ENCODE measurements around the gene TUBA1B. TPM values are rescaled to one million over a fixed set of nuclear protein-coding genes. Genes with fewer than 3 reads are reported as not detected.
"Not testable (repeated sequence)": the region's sequence is repeated elsewhere in the genome, so short reads cannot be mapped to it uniquely, and the experiment has no call there.

The TUBA1B gene
- 1,000 to 10,000 TPM; 1,691 to 1,705 TPM for total RNA-seq

DNA sequence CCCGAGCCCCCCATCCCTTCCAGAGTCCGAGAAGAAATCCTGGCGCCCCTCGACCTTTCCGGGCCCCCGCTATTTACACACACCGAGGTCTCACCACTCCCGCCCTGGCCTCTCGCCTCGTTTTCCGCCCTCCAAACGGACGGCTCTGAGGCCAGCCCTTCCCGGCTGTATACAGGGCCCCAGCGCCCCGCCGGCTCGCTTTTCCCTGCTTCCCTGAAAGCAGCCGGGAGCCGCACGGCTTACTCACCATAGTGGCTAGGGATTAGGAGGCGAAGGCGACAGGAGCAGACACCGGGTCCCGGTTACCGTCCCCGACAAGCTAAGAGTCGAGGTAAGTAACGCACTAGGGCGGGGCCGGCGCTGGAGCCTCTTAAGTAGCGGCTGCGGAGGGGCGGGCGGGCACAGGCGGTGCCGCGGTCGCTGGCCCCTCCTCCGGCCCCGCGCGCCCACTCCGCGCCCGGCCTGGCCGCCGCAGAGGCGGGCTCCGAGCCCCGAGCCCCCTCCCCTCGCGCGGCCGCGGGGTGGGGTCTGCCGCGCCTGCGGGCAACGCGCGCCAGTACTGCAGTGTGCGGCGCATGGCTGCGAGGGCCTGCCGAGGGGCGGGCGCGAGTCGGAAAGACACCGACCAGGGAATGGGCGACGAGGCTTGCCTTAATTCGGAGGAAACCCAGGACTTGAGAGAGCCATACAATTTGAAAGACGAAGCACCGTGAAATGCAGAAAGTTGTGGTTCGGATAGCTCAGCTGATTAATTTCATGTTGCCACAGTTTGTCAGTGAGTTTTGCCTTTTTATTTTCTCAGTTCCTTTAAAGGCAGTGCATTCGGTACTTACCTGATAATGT is at the start of gene TUBA1B:
TSS of gene TUBA1B (minus strand) at position 345 of the 843 bp plus-strand sequence. CDS start at position 250, 95 bp downstream.
- Mint-ChIP-seq H3K9me3 (no peaks in the 10 kb centered on the region), H3K4me1 (peaks cover 54% of the 10 kb centered on the region), H3K27ac (peak within 1 kb of the TSS; percentile 97), H3K4me3 (peak within 1 kb of the TSS; percentile 96), H3K27me3 (no peaks in the 10 kb centered on the region), H3K36me3 (ENCODE audit: low read depth) (peaks cover 46% of the 10 kb centered on the region)
- CTCF ChIA-PET = interaction anchor here (0.6 to 4.1 kb wide), 29 partner anchors 9 to 235 kb away, joined by 3 to 44 read pairs (median 4); partner anchors contain the start of genes LMBR1L, RHEBL1, TROAP and TUBA1A
- peak; percentile 92 for DNase-seq
- POLR2A ChIA-PET = interaction anchor here (0.7 to 6.7 kb wide), 86 partner anchors 8 to 1120 kb away, joined by 3 to 261 read pairs (median 5); partner anchors contain the start of genes ARF3, DDN, DDX23 and DHH

GRCh38 chr12:49174218-49174617 is 43.0 kb upstream of the TUBA1B start:
- no peak for DNase-seq
- no peaks in the 10 kb centered on the region for H3K27me3 Mint-ChIP-seq
- H3K36me3 Mint-ChIP-seq (ENCODE audit: low read depth) = no peaks in the 10 kb centered on the region
- H3K4me1 Mint-ChIP-seq = no peaks in the 10 kb centered on the region
- CTCF ChIA-PET = interaction anchor here (0.9 kb wide), 1 partner anchor 81 kb away, joined by 5 read pairs; no protein-coding TSS in a partner anchor
- H3K4me3 Mint-ChIP-seq = no peak overlapping the region
- peaks cover 4% of the 10 kb centered on the region for H3K9me3 Mint-ChIP-seq
- POLR2A ChIA-PET = interaction anchor here (0.8 to 6.6 kb wide), 2 partner anchors 14 to 44 kb away, joined by 3 to 24 read pairs; partner anchors contain the start of gene TUBA1A
- no peak overlapping the region for H3K27ac Mint-ChIP-seq

GRCh38 chr12:49170924-49171323 is 39.7 kb upstream of the TUBA1B start:
- Mint-ChIP-seq H3K4me3 (no peak overlapping the region), H3K27me3 (peaks cover 3% of the 10 kb centered on the region), H3K36me3 (ENCODE audit: low read depth) (no peaks in the 10 kb centered on the region), H3K9me3 (no peaks in the 10 kb centered on the region), H3K4me1 (no peaks in the 10 kb centered on the region), H3K27ac (no peak overlapping the region)
- ChIA-PET CTCF (interaction anchor here (0.7 kb wide), 1 partner anchor 54 kb away, joined by 3 read pairs; no protein-coding TSS in a partner anchor), POLR2A (interaction anchor here (0.9 kb wide), 1 partner anchor 134 kb away, joined by 3 read pairs; no protein-coding TSS in a partner anchor)
- no peak for DNase-seq

- no peak overlapping the region for H3K4me3 Mint-ChIP-seq
- H3K27ac Mint-ChIP-seq = no peak overlapping the region
- no peaks in the 10 kb centered on the region for H3K36me3 Mint-ChIP-seq (ENCODE audit: low read depth)
- H3K4me1 Mint-ChIP-seq = no peaks in the 10 kb centered on the region
- H3K27me3 Mint-ChIP-seq = peaks cover 3% of the 10 kb centered on the region
- DNase-seq = no peak
- H3K9me3 Mint-ChIP-seq = no peaks in the 10 kb centered on the region
- ChIA-PET POLR2A (no interaction called here), CTCF (no interaction called here)
These were observed 33.9 kb upstream of the TUBA1B start for GRCh38 chr12:49165114-49165513.

DNA sequence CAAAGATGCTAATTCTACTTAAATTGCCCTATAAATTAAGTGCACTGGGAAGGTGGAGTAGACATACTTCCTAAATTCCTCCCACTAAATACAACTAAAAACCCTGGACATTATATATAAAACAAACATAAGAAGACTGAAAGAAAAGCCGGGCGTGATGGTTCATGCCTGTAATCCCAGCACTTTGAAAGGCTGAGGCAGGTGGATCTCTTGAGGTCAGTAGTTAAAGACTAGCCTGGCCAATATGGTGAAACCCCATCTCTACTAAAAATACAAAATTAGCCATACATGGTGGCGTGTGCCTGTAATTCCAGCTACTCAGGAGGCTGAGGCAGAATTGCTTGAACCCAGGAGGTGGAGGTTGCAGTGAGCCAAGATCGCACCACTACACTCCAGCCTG is 30.7 kb upstream of the TUBA1B start:
- H3K4me1 Mint-ChIP-seq; H3K27me3 Mint-ChIP-seq; DNase-seq; POLR2A ChIA-PET; H3K4me3 Mint-ChIP-seq; H3K9me3 Mint-ChIP-seq; CTCF ChIA-PET; H3K27ac Mint-ChIP-seq; H3K36me3 Mint-ChIP-seq (ENCODE audit: low read depth): not testable (repeated sequence)

- H3K4me1 Mint-ChIP-seq = no peaks in the 10 kb centered on the region
- ChIA-PET CTCF (no interaction called here), POLR2A (no interaction called here)
- DNase-seq = no peak
- no peaks in the 10 kb centered on the region for H3K27me3 Mint-ChIP-seq
- H3K4me3 Mint-ChIP-seq = no peak overlapping the region
- H3K9me3 Mint-ChIP-seq = no peaks in the 10 kb centered on the region
- H3K27ac Mint-ChIP-seq = no peak overlapping the region
- H3K36me3 Mint-ChIP-seq (ENCODE audit: low read depth) = no peaks in the 10 kb centered on the region
These were observed 30.0 kb upstream of the TUBA1B start for GRCh38 chr12:49161092-49161795.

- no peaks in the 10 kb centered on the region for H3K9me3 Mint-ChIP-seq
- H3K27ac Mint-ChIP-seq = no peak overlapping the region
- ChIA-PET POLR2A (no interaction called here), CTCF (interaction anchor here (0.6 kb wide), 1 partner anchor 238 kb away, joined by 5 read pairs; no protein-coding TSS in a partner anchor)
- H3K4me3 Mint-ChIP-seq = no peak overlapping the region
- DNase-seq = no peak
- no peaks in the 10 kb centered on the region for H3K4me1 Mint-ChIP-seq
- no peaks in the 10 kb centered on the region for H3K36me3 Mint-ChIP-seq (ENCODE audit: low read depth)
- no peaks in the 10 kb centered on the region for H3K27me3 Mint-ChIP-seq
These were observed 29.2 kb upstream of the TUBA1B start for GRCh38 chr12:49160399-49160798.

DNA sequence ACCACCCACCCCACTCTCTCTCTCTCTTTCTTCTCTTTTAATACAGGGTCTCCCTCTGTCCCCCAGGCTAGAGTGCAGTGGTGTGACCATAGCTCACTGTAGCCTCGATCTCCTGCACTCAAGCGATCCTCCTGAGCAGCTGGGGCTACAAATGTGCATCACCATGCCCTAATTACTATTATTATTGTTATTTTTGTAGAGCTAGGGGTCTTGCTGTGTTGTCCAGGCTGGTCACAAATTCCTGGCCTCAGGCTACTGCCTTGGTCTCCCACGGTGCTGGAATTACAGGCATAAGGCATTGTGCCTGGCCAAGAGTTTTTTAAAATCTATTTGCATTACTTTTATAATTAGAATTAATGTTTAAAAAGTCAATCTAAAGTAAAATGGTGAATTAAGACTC is 23.0 kb upstream of the TUBA1B start:
- Mint-ChIP-seq H3K4me1 (peaks cover 4% of the 10 kb centered on the region), H3K4me3 (no peak overlapping the region), H3K27me3 (no peaks in the 10 kb centered on the region), H3K36me3 (ENCODE audit: low read depth) (no peaks in the 10 kb centered on the region), H3K9me3 (no peaks in the 10 kb centered on the region), H3K27ac (no peak overlapping the region)
- ChIA-PET POLR2A (interaction anchor here (1.0 kb wide), 1 partner anchor 24 kb away, joined by 3 read pairs; no protein-coding TSS in a partner anchor), CTCF (no interaction called here)
- DNase-seq = no peak

GRCh38 chr12:49147384-49147783 is 16.2 kb upstream of the TUBA1B start:
- POLR2A ChIA-PET = interaction anchor here (0.6 to 2.0 kb wide), 2 partner anchors 16 to 97 kb away, joined by 3 to 12 read pairs; partner anchors contain the start of gene TUBA1B

GRCh38 chr12:49146406-49146805 is 15.2 kb upstream of the TUBA1B start:
- no peaks in the 10 kb centered on the region for H3K36me3 Mint-ChIP-seq (ENCODE audit: low read depth)
- ChIA-PET CTCF (interaction anchor here (0.6 to 1.2 kb wide), 2 partner anchors 15 to 70 kb away, joined by 3 to 4 read pairs; partner anchors contain the start of gene TUBA1B), POLR2A (interaction anchor here (1.2 kb wide), 1 partner anchor 16 kb away, joined by 4 read pairs; no protein-coding TSS in a partner anchor)
- H3K4me3 Mint-ChIP-seq = no peak overlapping the region
- no peak overlapping the region for H3K27ac Mint-ChIP-seq
- no peaks in the 10 kb centered on the region for H3K27me3 Mint-ChIP-seq
- H3K9me3 Mint-ChIP-seq = no peaks in the 10 kb centered on the region
- DNase-seq = no peak
- H3K4me1 Mint-ChIP-seq = peaks cover 4% of the 10 kb centered on the region

More at GRCh38 chr12:49147384-49147783, 16.2 kb upstream of the TUBA1B start:
- no peak for DNase-seq
- CTCF ChIA-PET = interaction anchor here (1.2 kb wide), 1 partner anchor 16 kb away, joined by 4 read pairs; the partner anchor contains the start of gene TUBA1B
- H3K4me3 Mint-ChIP-seq = no peak overlapping the region
- H3K27ac Mint-ChIP-seq = no peak overlapping the region
- H3K4me1 Mint-ChIP-seq = peaks cover 4% of the 10 kb centered on the region
- no peaks in the 10 kb centered on the region for H3K9me3 Mint-ChIP-seq
- no peaks in the 10 kb centered on the region for H3K27me3 Mint-ChIP-seq
- no peaks in the 10 kb centered on the region for H3K36me3 Mint-ChIP-seq (ENCODE audit: low read depth)

DNA sequence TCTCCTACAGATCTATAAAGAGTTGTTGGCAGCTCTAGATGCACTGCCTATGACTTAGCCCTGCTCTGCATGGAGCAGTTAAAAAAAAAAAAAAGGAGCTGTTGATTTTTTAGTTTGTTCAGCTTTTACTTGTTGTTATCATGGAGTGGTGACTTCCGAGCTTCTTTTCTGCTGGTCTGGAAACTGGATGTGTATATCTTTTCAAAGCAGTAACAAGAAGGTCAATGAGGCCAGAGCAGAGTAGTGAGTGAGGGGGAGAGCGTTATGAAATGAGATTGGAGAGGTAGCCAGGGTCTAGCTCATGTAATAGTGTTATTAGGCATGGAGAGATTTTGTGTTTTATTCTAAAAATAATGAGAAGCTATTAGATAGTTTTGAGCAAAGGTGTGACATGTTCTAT is 13.2 kb upstream of the TUBA1B start:
- no peaks in the 10 kb centered on the region for H3K4me1 Mint-ChIP-seq
- no peaks in the 10 kb centered on the region for H3K9me3 Mint-ChIP-seq
- POLR2A ChIA-PET = interaction anchor here (5.4 kb wide), 1 partner anchor 13 kb away, joined by 44 read pairs; the partner anchor contains the start of gene TUBA1B
- DNase-seq = no peak
- H3K36me3 Mint-ChIP-seq (ENCODE audit: low read depth) = peaks cover 3% of the 10 kb centered on the region
- H3K27me3 Mint-ChIP-seq = no peaks in the 10 kb centered on the region
- no peak overlapping the region for H3K4me3 Mint-ChIP-seq
- CTCF ChIA-PET = interaction anchor here (0.7 to 1.5 kb wide), 2 partner anchors 12 to 267 kb away, joined by 3 to 5 read pairs; no protein-coding TSS in a partner anchor
- no peak overlapping the region for H3K27ac Mint-ChIP-seq

- Mint-ChIP-seq H3K27me3 (no peaks in the 10 kb centered on the region), H3K4me3 (no peak overlapping the region), H3K4me1 (peaks cover 5% of the 10 kb centered on the region), H3K27ac (no peak overlapping the region), H3K36me3 (ENCODE audit: low read depth) (peaks cover 3% of the 10 kb centered on the region), H3K9me3 (no peaks in the 10 kb centered on the region)
- CTCF ChIA-PET = interaction anchor here (1.0 kb wide), 1 partner anchor 43 kb away, joined by 3 read pairs; no protein-coding TSS in a partner anchor
- DNase-seq = no peak
- POLR2A ChIA-PET = interaction anchor here (1.1 to 2.1 kb wide), 3 partner anchors 8 to 125 kb away, joined by 3 to 6 read pairs (median 5); partner anchors contain the start of genes TUBA1A and TUBA1B
These were observed 7.8 kb upstream of the TUBA1B start for GRCh38 chr12:49138999-49139398.
